HUDEP-2 (cell line): ENCODE results near the gene NCOA1.

Source experiments
- DNase-seq, 76 experiments: peaks; one replicate each; lab custom pipeline; 2025; ENCODE audit not compliant: unreplicated experiment in 76 of 76; lab: John Stamatoyannopoulos, UW

NCOA1 gene

GRCh38 chr2:24621779-24622538 is 130.9 kb downstream of the NCOA1 start:
- no peak for DNase-seq

- no peak for DNase-seq
Measured at GRCh38 chr2:24623535-24623934, 132.5 kb downstream of the NCOA1 start.

DNA sequence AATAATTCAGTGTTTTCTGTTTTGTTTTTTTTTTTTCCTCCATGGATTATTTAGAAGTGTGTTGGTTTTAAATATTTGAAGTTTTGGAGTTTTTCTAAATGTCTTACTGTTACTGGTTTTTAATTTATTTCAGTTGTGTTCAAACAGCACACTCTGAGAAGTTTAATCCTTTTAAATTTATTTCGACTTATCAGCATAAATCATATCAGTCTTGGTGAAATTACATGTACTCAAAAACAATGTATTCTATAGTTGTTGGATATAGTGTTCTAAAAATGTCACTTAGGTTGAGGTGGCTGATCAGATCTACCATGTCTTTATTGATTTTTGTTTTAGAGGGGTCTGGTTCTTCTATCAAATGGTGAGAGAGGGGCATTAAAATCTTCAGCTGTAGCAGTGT is 134.7 kb downstream of the NCOA1 start:
- no peak for DNase-seq

GRCh38 chr2:24626131-24626530 is 135.1 kb downstream of the NCOA1 start:
- DNase-seq, result no peak

DNA sequence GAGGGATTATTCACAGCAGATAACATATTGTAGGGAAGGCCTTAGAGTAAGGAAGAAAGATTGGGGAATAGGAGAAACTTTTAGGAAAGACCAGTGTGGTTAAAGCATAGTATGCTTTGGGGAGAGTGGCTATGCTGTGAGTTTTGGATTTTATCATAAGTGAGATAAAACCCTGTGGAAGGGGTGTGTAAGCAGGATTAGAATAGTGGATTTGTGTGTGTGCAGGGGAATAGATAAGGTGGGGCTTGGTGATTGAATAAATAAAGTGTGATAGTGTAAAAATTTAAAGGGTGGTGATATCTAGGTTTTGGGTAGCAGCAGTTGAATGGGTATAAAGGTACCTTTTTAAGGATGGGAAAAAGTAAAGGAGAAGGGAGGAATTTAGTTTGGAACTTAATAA is 137.7 kb downstream of the NCOA1 start:
- peak in 5 of 76 experiments; percentile 3 to 30 (median 12) for DNase-seq

DNA sequence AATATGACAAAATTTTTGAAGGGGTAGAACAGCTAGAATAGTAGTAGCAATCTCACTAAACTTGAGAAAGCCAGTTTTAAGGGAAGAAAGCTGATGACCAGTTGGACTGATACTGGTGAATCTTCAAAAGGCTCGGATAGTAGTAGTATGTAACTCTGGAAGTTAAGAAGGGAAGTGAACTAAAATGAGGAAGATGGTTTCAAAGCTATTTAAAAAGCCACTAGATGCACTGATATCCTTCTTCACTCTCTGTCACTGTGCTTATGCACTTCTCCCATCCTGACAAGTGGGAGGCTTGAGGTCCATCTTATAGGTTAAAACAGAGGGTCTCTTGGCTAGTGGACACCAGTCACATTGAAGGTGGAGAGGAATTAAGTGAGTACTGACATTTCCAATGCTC is 141.1 kb downstream of the NCOA1 start:
- DNase-seq, result no peak

GRCh38 chr2:24635181-24635580 is 144.1 kb downstream of the NCOA1 start:
- no peak for DNase-seq

- DNase-seq, result no peak
Measured at GRCh38 chr2:24638568-24638967, 147.5 kb downstream of the NCOA1 start.

DNA sequence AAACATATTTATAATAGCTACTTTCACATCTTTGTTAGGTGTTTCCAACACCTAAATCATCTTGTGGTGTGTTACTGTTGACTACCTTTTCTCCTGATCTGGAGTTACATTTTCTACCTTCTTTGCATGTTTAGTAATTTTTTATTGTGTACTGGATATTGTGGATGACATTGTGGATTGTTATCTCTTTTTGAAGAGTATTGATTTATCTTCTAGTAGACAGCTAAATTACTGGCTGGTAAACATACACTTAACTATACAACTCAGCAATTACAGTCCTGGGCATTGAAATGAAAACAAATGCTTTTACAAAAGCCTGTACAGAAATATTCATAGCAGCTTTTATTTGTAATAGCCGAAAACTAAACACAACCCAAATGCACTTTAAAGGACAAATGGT is 151.3 kb downstream of the NCOA1 start:
- no peak for DNase-seq

- no peak for DNase-seq
Measured at GRCh38 chr2:24643051-24643450, 152.0 kb downstream of the NCOA1 start.

DNA sequence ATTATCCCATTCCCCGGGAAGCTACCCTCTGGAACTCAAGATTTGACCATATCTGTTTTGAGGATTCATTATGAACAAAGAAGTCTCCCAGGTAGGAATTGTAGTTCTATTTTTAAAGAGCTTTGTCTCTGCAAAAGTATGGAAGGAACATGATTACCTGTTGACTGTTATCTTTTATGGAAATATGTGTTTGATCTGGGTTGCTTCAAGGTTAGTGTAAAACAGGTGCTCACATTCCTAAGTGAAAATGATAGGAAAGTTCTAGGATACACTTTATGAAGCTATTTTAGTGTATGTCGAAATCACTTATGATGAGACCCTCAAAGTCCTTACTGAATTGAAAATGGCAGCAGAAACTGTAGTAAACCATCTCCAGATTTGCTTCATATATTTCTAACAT is 153.0 kb downstream of the NCOA1 start:
- DNase-seq, result no peak

- DNase-seq, result no peak
Measured at GRCh38 chr2:24650997-24651642, 160.1 kb downstream of the NCOA1 start.

GRCh38 chr2:24651643-24652003 is 160.6 kb downstream of the NCOA1 start:
- DNase-seq, result no peak

DNA sequence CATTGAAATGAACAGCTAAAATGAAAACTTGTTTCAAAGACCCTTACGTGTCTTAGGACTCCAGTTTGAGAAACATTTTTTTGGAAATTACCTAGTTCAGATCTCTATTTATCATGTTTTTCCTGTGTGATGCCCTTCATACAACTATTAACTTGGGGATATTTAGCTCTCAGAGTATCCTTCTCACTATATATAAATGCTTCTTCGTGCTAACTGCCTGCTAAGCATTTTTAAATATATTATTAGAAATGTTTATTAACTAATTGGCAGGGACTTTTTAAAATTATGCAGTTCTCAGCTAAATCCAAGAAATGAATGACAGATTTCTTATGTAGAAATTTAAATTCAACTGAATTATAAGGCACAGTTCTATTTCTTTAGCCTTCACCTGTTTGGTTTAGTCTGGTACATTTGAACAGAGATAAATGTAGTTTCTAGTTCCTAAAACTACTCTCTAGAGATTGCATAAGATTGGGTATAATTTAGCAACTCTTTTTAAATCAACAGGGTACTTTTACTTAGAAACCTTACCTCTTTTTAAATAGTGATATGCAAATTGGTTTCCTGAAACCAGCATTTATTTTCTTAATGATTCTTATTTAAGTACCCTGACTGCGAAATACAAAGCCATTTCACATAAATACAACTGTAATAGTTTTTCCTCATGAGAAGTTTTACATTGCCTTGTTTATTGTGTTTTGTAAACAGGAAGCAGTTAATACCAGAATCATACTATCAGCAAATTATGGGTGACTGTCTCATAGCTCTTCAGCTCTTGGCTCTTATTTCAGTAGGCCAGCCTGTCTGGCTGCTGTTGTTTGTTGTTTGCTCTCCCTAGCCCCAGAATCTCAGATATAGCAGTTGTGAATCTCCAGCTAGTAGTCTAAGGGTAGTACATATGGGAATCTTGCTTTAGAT is 161.5 kb downstream of the NCOA1 start:
- DNase-seq, result no peak

- no peak for DNase-seq
Measured at GRCh38 chr2:24657818-24658217, 166.8 kb downstream of the NCOA1 start.

GRCh38 chr2:24658531-24659202 is 167.6 kb downstream of the NCOA1 start:
- DNase-seq, result no peak

DNA sequence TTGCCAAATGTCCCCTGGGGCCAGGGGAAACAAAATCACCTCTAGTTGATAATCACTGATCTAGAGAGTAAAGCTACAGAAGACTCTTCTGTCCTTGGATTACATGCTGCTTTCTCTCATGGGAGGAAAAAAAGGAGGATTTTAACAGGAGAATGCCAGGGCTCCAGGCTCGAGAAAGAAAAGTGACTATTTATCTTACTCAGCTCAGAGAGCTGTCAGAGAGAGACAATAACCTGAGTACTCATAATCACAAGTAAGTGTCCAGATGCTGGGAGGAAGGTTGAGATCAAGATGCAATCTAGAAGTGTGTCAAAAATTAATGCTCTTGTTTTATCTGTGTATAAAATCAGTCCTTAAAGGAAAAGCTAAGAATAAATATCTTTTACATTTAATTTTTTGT is 168.8 kb downstream of the NCOA1 start:
- DNase-seq, result no peak

DNA sequence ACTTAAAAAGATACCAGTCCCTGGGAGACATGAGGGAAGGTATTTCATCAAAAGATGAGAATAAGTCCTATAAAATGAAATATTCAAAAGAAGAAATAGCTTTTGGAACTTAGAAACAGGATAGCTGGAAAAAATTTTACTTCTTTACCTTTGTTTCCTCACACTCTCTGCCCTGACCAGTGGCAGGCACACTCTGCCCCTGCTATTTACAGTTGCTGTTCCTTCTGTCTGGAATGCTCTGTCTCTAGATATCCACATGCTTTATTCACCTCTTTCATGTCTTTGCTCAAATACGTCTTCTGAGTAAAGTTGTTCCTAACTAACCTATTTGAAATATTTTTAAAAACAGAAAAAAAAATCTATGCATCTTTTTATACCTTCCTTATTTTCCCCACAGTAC is 176.5 kb downstream of the NCOA1 start:
- DNase-seq, result no peak

GRCh38 chr2:24671230-24671629 is 180.2 kb downstream of the NCOA1 start:
- no peak for DNase-seq

DNA sequence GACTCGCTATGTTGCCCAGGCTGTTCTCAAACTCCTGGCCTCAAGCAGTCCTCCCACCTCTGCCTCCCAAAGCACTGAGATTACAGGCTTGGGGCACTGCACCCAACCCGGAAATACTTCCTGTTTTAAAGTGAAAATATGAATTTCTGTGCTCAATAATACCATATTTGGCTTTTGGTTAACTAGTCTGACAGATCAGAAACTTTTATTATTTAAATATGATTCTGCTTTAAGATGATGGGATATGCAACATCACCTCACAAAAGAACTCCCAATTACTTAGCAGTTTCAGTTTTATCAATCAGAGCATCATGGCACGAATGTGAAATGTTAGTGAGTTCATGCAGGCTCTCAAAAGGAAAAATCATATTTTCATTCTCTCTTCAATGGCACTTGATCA is 181.5 kb downstream of the NCOA1 start:
- no peak for DNase-seq

DNA sequence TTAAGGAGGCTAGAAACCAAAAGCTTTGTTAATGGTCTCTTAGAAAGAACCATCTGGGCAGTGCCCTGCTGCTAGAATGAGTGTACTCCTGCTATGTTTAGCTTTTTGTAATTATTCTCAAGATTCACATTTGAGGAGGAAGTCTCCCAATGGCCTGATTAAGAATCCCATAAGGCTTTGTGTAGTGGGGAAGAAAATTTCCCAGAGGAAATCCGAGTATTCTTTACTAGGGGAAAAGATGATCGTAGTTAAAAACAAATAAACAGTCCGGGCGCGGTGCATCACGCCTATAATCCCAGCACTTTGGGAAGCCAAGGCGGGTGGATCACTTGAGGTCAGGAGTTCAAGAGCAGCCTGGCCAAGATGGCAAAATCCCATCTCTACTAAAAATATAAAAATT is 184.3 kb downstream of the NCOA1 start:
- no peak for DNase-seq
